Stimulated activated memory B cell treated with anti-CD40 and anti-IgM and Interleukin-4, amounts not matched to agents 10 μg/mL and 1 μg/mL and 100 μg/mL, for 72 hours (primary cell): ENCODE data around the gene TAL2.

Experiments used
- ATAC-seq: fragments of 150-1000 bp; cut with Tn5 transposase; 2 replicates; pipeline ENCODE4 v1.10.0; 2021
- H3K27ac Mint-ChIP-seq: one replicate; pipeline ENCODE4 v1.8.0; 2022; ENCODE audit warnings: mild to moderate bottlenecking, mixed read lengths
- H3K27me3 Mint-ChIP-seq: one replicate; pipeline ENCODE4 v1.8.0; 2022; ENCODE audit warnings: mixed read lengths
- H3K36me3 Mint-ChIP-seq: one replicate; pipeline ENCODE4 v1.8.0; 2022; ENCODE audit warnings: mixed read lengths
- H3K4me1 Mint-ChIP-seq: one replicate; pipeline ENCODE4 v1.8.0; 2022; ENCODE audit warnings: mixed read lengths
- H3K4me3 Mint-ChIP-seq: one replicate; pipeline ENCODE4 v1.8.0; 2022; ENCODE audit warnings: mild to moderate bottlenecking, moderate library complexity, mixed read lengths
- H3K9me3 Mint-ChIP-seq: one replicate; pipeline ENCODE4 v1.8.0; 2022; ENCODE audit warnings: mixed read lengths

The TAL2 gene

DNA sequence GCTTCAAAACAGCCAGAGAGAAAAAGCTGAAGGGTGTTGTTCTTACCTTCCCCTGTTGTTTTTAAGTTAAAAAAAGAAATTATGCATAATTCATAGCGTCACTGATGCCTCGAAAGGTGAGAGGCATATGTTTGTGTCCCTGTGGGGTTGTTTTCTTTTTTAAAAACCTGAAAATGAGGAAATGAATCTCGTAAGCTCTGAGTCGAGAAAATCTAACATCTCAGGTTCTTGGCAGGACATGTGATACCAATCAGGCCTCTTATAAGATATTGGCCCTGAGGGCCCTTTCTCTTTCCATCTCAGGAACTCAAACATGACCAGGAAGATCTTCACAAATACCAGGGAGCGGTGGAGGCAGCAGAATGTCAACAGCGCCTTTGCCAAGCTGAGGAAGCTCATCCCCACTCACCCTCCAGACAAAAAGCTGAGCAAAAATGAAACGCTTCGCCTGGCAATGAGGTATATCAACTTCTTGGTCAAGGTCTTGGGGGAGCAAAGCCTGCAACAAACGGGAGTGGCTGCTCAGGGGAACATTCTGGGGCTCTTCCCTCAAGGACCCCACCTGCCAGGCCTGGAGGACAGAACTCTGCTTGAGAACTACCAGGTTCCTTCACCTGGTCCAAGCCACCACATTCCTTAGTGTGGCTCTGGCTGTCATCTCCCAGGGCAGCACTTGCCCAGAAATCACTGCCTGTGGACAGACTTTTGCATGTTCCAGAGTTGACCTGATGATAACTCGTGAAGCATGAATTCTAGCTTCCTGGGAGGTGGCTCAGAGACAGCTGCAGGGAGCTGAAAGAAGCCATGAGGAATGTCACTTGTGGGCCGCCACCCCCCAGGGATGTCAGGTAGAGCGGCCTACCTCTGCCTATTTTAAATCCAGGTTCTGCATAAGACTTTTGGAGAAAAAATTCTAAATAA lies at the start of gene TAL2:
Gene TAL2, plus strand, starts transcription at position 274 of the 921 bp plus-strand sequence. Its CDS starts 40 bp downstream, at position 314.
- H3K27me3 Mint-ChIP-seq: no peaks in the 10 kb centered on the region
- H3K36me3 Mint-ChIP-seq: no peaks in the 10 kb centered on the region
- peaks cover 24% of the 10 kb centered on the region for H3K4me1 Mint-ChIP-seq
- H3K9me3 Mint-ChIP-seq: no peaks in the 10 kb centered on the region
- H3K27ac Mint-ChIP-seq: peak within 1 kb of the TSS; percentile 86
- ATAC-seq: peak; percentile 97
- no peak within 1 kb of the TSS for H3K4me3 Mint-ChIP-seq

- no peaks in the 10 kb centered on the region for H3K27me3 Mint-ChIP-seq
- no peaks in the 10 kb centered on the region for H3K4me1 Mint-ChIP-seq
- peaks cover 33% of the 10 kb centered on the region for H3K36me3 Mint-ChIP-seq
- H3K27ac Mint-ChIP-seq: no peak overlapping the region
- ATAC-seq: no peak
- H3K4me3 Mint-ChIP-seq: no peak overlapping the region
- H3K9me3 Mint-ChIP-seq: no peaks in the 10 kb centered on the region
These were observed 41.3 kb upstream of the TAL2 start for GRCh38 chr9:105621001-105621400.

GRCh38 chr9:105625088-105625487 lies 37.2 kb upstream of the TAL2 start:
- H3K27me3 Mint-ChIP-seq: no peaks in the 10 kb centered on the region
- peaks cover 67% of the 10 kb centered on the region for H3K36me3 Mint-ChIP-seq
- H3K9me3 Mint-ChIP-seq: no peaks in the 10 kb centered on the region
- H3K4me1 Mint-ChIP-seq: no peaks in the 10 kb centered on the region
- no peak for ATAC-seq
- no peak overlapping the region for H3K27ac Mint-ChIP-seq
- no peak overlapping the region for H3K4me3 Mint-ChIP-seq

- Mint-ChIP-seq H3K27me3 (no peaks in the 10 kb centered on the region), H3K4me3 (no peak overlapping the region)
These were observed 29.4 kb upstream of the TAL2 start for GRCh38 chr9:105632807-105633206.

GRCh38 chr9:105633411-105633810 lies 28.8 kb upstream of the TAL2 start:
- no peaks in the 10 kb centered on the region for H3K4me1 Mint-ChIP-seq
- no peaks in the 10 kb centered on the region for H3K9me3 Mint-ChIP-seq
- no peak for ATAC-seq
- no peak overlapping the region for H3K27ac Mint-ChIP-seq
- H3K4me3 Mint-ChIP-seq: no peak overlapping the region
- H3K27me3 Mint-ChIP-seq: no peaks in the 10 kb centered on the region
- peaks cover 45% of the 10 kb centered on the region for H3K36me3 Mint-ChIP-seq

More at GRCh38 chr9:105632807-105633206, 29.4 kb upstream of the TAL2 start:
- ATAC-seq: no peak
- no peaks in the 10 kb centered on the region for H3K9me3 Mint-ChIP-seq
- H3K36me3 Mint-ChIP-seq: peaks cover 52% of the 10 kb centered on the region
- H3K4me1 Mint-ChIP-seq: no peaks in the 10 kb centered on the region
- no peak overlapping the region for H3K27ac Mint-ChIP-seq

- H3K4me3 Mint-ChIP-seq: no peak overlapping the region
- H3K4me1 Mint-ChIP-seq: no peaks in the 10 kb centered on the region
- no peaks in the 10 kb centered on the region for H3K9me3 Mint-ChIP-seq
- no peaks in the 10 kb centered on the region for H3K27me3 Mint-ChIP-seq
- no peak overlapping the region for H3K27ac Mint-ChIP-seq
- no peak for ATAC-seq
- H3K36me3 Mint-ChIP-seq: peaks cover 50% of the 10 kb centered on the region
These were observed 25.9 kb upstream of the TAL2 start for GRCh38 chr9:105636331-105636730.

- ATAC-seq: no peak
- Mint-ChIP-seq H3K9me3 (no peaks in the 10 kb centered on the region), H3K4me1 (no peaks in the 10 kb centered on the region), H3K4me3 (no peak overlapping the region), H3K27me3 (no peaks in the 10 kb centered on the region), H3K27ac (no peak overlapping the region), H3K36me3 (peaks cover 56% of the 10 kb centered on the region)
These were observed 24.4 kb upstream of the TAL2 start for GRCh38 chr9:105637787-105638395.

GRCh38 chr9:105639936-105640335 lies 22.3 kb upstream of the TAL2 start:
- no peak overlapping the region for H3K27ac Mint-ChIP-seq
- peaks cover 48% of the 10 kb centered on the region for H3K36me3 Mint-ChIP-seq
- no peaks in the 10 kb centered on the region for H3K27me3 Mint-ChIP-seq
- no peak overlapping the region for H3K4me3 Mint-ChIP-seq
- no peak for ATAC-seq
- H3K9me3 Mint-ChIP-seq: no peaks in the 10 kb centered on the region
- H3K4me1 Mint-ChIP-seq: no peaks in the 10 kb centered on the region

DNA sequence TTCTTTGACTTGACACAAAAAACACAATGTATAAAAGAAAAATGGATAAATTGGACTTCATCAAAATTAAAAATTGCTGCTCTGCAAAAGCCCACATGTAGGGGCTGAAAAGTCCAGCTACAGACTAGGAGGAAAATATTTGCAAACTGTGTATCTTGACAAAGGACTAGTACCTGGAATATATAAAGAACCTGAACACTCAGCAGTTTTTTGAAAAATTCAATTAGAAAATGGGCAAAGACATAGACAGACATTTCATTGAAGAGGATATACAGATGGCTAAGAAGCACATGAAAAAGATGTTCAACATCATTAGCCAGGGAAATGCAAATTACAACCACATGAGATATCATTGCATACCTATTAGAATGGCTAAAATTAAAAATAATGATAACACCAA lies 18.5 kb upstream of the TAL2 start:
- no peaks in the 10 kb centered on the region for H3K9me3 Mint-ChIP-seq
- H3K36me3 Mint-ChIP-seq: peaks cover 23% of the 10 kb centered on the region
- no peak for ATAC-seq
- H3K4me1 Mint-ChIP-seq: no peaks in the 10 kb centered on the region
- H3K27me3 Mint-ChIP-seq: no peaks in the 10 kb centered on the region
- H3K4me3 Mint-ChIP-seq: no peak overlapping the region
- no peak overlapping the region for H3K27ac Mint-ChIP-seq

- Mint-ChIP-seq H3K4me3 (no peak overlapping the region), H3K4me1 (no peaks in the 10 kb centered on the region), H3K27ac (no peak overlapping the region), H3K9me3 (no peaks in the 10 kb centered on the region), H3K27me3 (no peaks in the 10 kb centered on the region), H3K36me3 (no peaks in the 10 kb centered on the region)
- no peak for ATAC-seq
These were observed 15.2 kb upstream of the TAL2 start for GRCh38 chr9:105646879-105647594.

GRCh38 chr9:105647595-105648349 lies 14.5 kb upstream of the TAL2 start:
- Mint-ChIP-seq H3K27ac (no peak overlapping the region), H3K4me1 (no peaks in the 10 kb centered on the region), H3K27me3 (no peaks in the 10 kb centered on the region), H3K9me3 (no peaks in the 10 kb centered on the region), H3K4me3 (no peak overlapping the region), H3K36me3 (no peaks in the 10 kb centered on the region)
- no peak for ATAC-seq

DNA sequence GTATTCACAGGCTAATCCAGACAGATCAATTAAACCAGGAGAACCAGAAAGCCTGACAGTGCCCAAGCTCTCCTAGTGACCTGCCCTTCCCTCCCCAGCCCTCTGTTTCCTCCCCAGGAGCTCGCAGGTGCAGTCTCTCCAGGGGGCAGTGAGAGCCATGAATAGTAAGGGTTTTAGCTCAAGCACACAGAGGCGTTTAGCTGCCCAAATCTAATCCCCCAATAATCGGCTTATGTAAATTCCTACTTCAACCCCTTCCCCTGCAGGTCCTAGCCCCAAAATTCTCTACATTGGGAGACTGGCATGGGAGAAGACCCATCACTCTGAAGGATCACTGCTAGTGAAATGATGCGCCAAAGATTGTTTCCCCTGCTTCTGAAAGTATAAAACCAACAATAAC lies 10.5 kb upstream of the TAL2 start:
- Mint-ChIP-seq H3K27ac (no peak overlapping the region), H3K4me3 (no peak overlapping the region), H3K36me3 (no peaks in the 10 kb centered on the region), H3K9me3 (no peaks in the 10 kb centered on the region), H3K27me3 (no peaks in the 10 kb centered on the region), H3K4me1 (peaks cover 7% of the 10 kb centered on the region)
- ATAC-seq: no peak

DNA sequence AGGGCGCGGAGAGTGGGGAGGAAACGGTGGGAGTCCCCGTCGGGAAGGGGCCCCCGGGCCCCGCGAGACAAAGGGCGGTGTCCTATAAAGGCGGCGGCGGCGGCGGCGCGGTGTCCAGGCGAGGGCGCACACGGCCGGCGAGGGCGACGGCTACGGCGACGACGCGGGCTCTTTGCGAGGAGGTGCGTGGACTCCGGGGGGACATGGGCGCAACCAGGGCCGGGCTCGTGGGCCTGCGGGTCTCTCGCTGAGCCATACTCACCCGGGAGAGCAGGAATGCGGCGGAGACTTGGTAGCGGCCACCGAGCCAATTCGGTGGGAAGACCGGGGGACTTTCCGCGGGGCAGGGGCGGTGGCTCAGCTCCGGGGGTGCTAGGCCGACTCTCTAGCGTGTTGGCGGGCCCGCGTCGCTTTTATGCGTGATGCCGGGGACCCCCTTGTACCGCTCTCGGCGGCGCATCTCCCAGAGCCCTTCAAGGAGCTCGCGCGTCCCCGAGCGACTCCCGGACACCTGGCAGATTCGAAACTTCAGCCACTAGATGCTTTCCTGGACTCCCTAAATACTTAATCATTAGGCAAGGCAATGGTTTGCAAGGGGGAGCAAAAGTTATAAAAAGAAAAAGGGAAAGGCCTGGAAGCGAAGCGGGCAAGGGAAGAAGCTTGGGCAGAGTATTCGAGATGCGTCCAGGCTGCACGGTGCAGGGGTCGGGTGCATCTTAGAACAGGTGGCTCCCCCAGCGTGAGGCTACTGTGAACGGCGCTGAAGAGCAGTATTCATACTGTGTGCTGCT lies 5.9 kb upstream of the TAL2 start:
- Mint-ChIP-seq H3K27me3 (no peaks in the 10 kb centered on the region), H3K9me3 (no peaks in the 10 kb centered on the region), H3K27ac (peak overlapping the region; percentile 43), H3K4me1 (peaks cover 19% of the 10 kb centered on the region), H3K4me3 (peak overlapping the region; percentile 82), H3K36me3 (no peaks in the 10 kb centered on the region)
- ATAC-seq: peak; percentile 85

- Mint-ChIP-seq H3K27me3 (no peaks in the 10 kb centered on the region), H3K9me3 (no peaks in the 10 kb centered on the region), H3K4me1 (peaks cover 35% of the 10 kb centered on the region), H3K27ac (peak overlapping the region; percentile 43), H3K36me3 (no peaks in the 10 kb centered on the region), H3K4me3 (no peak overlapping the region)
- ATAC-seq: no peak
These were observed 3.9 kb upstream of the TAL2 start for GRCh38 chr9:105658351-105658750.
